LoVo (cell line): ENCODE measurements around the gene PKN2.

Experiments
- DNase-seq: peaks from one replicate; pipeline ENCODE4 v3.0.0-alpha.2; 2016; ENCODE audit warnings: low spot score

Gene PKN2

DNA sequence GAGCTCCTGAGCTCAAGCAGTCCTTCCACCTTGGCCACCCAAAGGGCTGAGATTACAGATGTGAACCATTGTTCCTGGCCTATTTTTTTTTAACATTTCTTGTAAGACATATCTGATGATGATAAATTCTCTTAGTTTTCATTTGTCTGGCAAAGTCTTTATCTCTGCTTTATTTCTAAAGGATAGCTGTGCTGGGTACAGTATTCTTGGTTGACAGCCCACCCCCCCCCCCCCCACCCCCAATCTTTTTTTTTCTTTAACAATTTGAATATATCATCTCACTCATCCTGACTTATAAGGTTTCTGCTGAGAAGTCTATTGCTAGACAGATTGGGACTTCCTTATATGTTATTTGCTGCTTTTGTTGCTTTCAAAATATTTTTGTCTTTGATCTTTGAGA lies 51.3 kb downstream of the PKN2 start:
- no peak for DNase-seq

DNA sequence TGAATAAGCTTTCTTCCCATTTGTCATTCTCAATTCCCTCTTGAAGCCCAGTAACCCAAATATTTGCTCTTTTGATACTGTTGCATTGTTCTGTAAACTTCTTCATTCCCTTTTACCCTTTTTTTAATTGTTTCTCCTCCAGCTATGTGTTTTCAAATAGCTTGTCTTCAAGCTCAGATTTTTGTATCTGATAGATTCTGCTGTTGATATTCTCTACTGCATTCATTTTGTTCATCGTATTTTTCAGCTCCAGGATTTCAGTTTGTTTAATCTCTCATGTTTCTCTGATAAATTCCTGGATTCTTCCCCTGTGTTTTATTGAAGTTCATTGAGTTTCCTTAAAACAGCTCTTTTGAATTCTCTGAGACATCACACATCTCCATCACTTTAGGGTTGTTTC lies 51.8 kb downstream of the PKN2 start:
- DNase-seq: no peak

DNA sequence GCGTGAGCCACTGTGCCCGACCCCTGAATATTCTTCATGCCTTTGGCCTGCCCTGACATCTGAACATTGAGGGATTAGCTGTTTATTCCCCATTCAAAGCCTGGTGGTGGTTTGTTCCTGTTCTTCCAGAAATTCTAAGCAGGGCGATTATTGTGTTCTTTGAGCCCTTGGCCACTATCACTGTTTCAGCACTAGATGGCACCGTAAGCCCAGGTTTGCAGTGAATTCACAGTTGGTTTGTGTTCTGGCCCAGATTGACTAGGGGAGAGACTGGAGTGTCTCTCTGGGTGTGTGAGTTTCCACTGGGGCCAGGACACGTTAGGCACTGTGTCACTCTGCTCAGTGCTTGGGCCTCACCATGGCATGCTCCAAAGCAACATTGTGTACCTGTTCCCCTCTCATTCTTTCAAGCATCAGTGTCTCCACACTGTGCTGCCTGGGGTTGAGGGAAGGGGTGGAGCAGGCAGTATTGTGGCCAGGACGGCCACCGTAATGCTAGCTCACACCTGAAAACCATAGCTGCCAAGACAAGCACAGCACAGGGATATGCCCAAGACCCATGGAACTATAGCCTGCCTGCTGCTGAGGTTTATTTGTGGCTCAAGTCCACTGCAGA lies 52.7 kb downstream of the PKN2 start:
- peak; percentile 35 for DNase-seq

DNA sequence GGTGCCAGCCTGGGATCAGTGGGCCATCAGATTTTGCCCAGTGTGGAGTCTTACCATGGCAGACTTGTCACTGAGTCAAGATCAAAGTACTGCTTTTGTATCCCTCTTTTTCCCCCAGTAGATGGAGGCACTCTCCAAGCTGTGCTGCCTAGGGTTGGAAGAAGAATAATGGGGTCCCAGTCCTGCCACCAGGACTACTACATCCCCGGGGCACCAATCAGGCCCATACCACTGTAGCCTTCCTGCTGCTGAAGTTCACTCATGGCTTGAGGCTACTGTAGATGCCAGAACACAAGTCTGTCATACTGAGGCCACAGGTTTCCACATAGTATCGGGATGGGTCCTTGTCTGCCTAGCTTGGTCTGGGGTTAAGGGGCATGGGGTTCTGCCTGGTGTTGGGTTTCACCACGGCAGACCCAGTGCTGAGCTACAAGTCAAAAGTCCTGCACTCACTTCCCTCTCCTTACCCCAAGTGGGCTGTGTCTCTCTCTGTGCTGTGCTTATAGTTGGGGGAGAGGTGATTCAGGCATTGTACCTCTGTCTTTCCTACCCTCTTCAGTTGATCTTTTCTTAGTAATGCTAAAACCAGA lies 53.4 kb downstream of the PKN2 start:
- no peak for DNase-seq

DNA sequence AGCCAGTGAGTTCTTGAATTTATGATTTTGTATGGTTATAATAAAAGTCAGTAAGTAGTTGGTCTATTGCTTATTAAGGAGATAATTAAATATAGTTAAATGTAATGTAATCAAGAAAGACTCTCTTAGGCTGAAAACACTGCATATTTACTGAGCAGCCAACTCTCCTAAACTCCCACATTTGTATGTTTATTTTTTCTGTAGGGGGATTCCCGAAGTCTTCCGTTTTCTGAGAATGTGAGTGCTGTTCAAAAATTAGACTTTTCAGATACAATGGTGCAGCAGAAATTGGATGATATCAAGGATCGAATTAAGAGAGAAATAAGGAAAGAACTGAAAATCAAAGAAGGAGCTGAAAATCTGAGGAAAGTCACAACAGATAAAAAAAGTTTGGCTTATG lies 56.7 kb downstream of the PKN2 start:
- DNase-seq: no peak

DNA sequence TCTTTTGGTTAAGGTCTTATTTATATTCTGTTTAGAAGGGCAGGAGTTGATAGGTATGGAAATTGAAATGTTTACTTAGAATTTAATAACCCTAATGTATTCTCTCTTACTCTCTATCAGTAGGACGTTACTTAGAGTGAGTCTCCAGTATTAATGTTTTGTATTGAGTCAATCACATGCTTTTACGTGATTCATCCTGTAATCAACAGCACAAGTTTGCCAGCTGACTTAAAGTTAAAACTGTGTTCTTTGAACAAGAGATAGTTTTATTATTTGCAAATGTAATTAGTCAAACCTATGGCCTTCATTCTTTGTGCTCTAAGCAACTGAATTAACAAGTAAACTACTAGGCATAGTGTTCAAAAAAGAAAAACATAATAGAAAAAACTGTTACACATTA lies 57.3 kb downstream of the PKN2 start:
- no peak for DNase-seq

DNA sequence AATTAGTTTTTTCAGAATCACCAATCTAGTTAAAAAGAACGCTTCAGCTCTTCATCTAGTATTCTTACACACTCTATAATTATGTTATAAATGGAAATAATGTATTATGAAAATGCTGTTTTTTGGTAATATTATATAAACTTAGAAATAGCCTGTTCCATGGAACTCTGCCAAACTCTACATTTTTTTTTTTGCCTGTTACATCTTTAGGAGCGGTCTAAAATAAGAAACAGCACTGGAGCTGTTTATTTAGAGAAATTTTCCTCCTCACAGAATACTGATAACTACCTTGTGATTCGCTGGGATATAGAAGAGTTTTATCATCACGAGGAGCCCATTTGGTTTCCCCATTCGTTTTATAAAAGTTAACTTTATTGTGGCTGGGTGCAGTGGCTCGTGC lies 58.5 kb downstream of the PKN2 start:
- no peak for DNase-seq

DNA sequence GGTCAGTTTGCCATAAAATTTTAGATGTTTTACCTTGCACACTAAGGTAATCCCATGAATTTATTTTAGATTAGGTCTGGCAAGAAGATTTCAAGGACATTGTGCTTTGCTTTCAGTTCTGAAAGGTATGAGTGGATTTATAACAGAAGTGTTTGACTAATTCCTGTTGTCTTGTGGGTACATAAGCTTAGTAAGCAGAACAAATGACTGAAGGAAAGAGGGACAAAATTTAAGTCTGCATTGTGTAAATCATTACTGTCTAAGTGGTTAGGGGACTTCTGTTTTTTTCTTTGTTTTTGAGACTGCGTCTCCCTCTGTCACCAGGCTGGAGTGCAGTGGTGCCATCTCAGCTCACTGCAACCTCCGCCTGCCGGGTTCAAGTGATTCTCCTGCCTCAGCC lies 60.1 kb downstream of the PKN2 start:
- no peak for DNase-seq

DNA sequence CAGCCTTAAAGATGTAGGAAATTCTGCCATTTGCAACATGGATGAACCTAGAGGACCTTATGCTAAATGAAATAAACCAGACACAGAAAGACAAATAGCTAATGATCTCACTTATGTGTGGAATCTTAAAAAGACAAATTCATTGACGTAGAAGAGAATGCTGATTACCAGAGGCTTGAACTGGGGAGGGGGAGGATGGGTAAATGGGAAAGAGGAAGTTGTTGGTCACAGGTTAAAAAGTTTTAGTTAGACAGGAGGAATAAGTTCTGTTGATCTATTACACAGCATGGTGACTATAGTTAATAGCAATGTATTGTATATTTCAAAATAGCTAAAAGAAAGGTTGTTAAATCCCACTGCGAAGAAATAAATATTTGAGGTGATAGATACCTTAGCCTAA lies 62.8 kb downstream of the PKN2 start:
- DNase-seq: no peak

DNA sequence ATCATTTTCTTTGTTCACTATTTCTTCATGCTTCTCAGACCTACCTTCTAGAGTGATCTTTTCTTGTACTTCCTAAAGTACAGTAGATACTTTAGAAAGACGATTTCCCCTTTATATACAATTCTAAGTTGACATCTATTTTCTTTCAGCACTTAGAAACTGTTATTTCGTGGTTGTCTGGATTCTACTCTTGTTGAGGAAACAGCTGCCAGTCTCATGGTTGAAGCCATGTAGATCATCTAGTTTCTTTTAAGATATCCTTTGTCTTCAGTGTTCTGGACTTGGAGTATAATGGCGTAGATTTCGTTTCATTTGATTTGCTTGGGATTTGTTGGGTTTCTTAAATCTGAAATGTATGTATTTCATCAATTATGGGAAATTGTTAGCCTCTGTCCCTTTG lies 67.6 kb downstream of the PKN2 start:
- DNase-seq: no peak

DNA sequence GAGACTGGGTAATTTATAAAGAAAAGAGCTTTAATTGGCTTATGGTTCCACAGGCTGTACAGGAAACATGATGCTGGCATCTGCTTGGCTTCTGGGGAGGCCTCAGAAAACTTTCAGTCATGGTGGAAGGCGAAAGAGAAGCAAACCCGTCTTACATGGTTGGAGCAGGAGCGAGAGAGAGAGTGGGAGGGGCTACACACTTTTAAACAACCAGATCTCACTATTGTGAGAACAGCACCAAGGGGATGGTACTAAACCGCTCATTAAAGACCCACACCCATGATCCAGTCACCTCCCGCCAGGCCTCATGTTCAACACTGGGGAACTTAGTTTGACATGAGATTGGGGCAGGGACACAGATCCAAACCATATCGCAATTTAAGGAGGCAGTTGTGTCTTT lies 69.4 kb downstream of the PKN2 start:
- DNase-seq: no peak

DNA sequence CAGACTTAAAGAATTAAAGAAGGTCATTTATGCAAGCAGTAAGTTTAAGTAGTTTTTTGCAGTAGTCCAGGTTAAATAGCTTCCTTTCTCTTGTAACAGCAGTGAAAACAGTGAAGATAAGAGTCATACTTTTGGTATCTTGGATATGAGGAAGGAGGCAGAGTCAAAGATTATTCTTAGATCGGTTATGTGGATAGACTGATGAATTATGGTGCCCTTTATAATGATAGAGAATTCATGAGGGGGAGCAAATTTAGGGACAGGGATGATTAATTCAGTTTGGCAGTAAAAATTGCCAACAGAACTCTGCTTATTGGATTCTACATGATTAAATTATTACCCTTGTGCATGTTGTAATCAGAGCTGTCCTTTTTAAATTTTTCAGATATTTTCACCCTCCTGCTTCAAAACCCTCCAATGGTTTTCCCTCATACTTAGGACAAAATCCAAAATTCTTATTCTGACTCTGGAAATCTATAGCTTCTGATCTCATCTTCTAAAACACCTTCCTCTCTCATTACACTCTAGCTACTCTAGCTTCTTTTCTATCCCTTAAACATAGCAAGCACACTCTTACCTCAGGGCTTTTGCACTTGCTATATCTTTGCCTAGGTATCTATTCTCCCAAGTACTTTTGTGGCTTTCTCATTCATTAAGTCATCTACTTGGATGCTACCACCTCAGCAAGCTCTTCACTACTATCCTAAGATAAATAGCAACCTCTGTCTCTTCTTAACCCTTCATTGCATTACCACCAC lies 79.8 kb downstream of the PKN2 start:
- peak; percentile 33 for DNase-seq

DNA sequence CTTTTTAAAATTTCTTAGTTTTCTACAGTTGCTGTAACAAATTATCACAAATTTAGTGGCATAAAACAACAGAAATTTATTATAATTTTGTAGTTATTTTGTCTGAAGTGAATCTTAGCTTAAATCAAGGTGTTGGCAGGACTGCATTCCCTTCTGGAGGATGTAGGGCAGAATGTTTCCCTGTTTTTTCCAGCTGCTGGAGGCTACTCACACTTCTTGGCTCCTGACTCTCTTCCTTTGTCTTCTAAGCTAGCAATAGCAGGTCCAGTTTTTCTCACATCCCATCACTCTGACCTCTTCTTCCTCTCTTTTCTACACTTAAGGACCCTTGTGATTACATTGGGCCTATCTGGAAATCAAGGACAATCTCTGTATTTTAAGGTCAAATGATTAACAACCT lies 84.1 kb downstream of the PKN2 start:
- DNase-seq: no peak

DNA sequence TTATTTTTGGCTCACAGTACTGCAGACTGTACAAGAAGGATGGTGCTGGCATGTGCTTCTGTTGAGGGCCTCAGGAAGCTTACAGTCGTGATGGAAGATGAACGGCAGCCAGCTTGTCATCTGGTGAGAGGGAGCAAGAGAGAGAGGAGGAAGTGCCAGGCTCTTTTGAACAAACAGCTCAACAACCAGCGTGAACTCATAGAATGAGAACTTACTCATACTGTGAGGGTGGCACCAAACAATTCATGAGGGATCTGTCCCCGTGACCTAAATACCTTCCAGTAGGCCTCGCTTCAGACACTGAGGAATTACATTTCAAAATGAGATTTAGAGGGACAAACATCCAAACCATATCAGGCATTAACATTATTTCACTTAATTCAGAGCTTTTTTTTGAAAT lies 84.7 kb downstream of the PKN2 start:
- no peak for DNase-seq

DNA sequence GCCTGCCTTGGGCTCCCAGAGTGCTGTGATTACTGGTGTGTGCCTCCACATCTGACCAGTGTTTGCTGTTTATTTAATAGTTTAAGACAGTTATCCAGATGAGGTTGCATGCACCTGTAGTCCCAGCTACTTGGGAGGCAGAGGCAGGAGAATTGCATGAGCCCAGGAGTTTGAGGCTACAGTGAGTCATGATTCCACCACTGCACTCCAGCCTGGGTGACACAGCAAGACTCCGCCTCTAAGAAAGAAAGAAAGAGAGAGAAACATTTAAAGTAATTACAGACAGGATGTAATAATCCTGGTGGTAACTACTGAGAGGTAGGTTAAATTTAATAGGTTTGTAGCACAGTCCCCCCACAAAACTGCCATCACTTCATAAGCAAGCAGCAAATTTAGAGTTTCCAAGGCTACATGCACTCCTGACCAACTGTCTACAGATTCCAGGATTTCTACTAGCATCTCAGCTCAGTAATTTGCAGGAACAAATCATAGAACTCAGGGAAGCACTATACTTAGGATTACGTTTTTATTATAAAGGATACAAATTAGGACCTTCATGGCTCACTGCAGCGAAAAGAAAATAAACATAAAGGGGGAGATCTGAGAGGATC lies 89.6 kb downstream of the PKN2 start:
- DNase-seq: peak; percentile 70

DNA sequence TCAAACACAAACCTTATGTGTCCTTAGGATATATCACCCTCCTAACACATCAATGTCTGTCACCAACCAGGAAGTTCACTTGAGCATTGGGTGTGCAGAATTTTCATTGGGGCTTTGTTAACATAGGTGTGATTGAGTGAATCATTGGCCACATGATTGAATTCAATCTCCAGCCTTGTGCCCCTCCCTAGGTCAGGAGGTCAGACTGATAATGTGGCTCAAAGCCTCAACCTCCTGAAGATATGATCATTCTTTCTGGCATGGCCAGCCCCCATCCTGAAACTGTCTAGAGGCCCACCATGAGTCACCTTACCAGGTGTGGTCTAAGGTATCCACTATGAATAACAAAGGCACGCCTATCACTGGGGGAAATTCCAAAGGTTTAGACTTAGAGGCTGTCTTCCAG lies 90.1 kb downstream of the PKN2 start:
- peak; percentile 94 for DNase-seq

DNA sequence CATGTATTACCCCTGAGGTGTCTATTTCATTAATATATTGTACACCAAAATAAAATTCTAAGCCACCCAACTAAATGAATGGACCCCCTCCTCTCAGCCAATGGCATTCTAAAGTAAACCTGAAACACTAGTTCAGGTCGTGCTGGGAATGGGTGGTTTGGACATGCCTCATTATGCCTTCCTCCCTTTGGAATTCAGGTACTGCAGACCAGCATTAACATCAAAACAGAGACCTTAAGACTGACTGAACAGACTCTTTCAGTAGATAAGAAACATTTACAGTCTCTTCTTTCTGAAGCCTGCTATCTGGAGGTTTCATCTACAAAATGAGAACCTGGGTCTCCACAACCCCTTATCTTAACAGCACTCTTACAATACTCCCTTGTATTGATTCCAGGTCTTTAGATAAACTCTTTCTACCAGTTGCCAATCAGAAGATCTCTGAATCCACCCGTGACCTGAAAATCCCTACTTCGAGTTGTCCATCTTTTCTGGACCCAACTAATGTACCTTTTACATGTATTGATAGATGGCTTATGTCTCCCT lies 93.6 kb downstream of the PKN2 start:
- no peak for DNase-seq

DNA sequence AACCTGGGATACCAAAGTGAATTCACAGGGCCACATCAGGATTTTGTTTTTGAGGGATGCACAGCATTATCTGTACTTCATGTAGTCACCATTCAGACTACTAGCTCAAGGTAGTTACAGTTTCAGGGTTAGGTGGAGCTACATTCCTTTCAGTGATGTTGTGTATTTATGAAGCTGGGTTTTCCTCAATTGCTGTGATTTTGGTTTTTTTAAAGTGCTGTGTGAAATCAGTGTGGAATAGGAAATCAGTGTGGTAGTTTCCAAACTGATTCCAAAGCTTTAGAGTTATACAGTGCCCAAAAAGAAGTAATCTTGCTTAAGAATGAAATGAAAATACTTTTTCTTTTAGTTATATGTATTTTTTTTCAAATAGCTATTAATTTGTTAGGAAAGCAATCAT lies 95.8 kb downstream of the PKN2 start:
- no peak for DNase-seq

DNA sequence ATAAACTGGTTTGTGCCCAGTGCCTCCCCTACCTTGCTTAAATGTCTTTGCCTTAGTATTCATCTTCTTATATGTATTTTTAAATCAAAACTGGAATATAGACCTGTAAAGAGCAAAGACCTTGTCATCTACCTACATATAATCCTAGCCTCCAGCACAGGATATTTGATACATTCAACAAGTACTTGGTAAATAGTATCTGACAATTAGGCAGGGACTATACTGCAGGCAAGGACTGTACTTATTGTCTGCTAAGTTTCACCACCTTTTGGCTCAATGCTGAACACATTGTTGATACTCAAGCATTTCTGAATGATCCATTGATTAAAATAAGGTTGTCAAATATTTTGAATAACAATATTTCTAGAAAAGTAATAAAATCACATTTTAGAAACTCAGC lies 96.4 kb downstream of the PKN2 start:
- DNase-seq: no peak

DNA sequence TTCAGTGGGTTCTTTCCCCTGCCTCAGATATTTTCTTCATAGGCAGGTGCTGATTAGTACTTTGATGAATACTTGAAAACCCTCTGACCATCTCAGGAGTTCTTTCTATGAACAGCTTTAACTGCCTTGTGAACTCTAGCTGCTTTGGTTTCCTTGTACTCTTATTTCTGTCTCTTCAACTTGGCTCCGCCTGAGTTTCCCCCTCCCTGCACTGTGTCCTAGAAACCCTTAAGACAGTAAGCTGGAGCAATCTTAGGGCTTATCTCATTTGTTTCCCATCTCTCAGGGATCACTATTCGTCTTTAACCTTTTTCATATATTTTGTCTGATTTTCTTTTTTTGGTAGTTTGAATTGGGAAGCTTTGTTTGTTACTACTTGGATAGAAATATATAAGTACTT lies 99.1 kb downstream of the PKN2 start:
- DNase-seq: no peak

DNA sequence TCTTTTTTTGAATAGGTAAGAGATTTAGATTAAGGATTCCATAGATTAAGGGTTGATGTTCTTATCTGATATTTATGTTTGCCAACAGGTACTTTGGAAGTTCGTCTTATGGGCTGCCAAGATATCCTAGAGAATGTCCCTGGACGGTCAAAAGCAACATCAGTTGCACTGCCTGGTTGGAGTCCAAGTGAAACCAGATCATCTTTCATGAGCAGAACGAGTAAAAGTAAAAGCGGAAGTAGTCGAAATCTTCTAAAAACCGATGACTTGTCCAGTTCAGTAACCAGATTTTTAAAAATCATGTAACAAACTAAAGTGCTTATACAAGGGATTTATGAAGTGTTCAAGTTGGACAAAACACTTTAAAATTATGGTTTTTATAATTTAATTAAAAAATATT lies 100.5 kb downstream of the PKN2 start:
- no peak for DNase-seq

DNA sequence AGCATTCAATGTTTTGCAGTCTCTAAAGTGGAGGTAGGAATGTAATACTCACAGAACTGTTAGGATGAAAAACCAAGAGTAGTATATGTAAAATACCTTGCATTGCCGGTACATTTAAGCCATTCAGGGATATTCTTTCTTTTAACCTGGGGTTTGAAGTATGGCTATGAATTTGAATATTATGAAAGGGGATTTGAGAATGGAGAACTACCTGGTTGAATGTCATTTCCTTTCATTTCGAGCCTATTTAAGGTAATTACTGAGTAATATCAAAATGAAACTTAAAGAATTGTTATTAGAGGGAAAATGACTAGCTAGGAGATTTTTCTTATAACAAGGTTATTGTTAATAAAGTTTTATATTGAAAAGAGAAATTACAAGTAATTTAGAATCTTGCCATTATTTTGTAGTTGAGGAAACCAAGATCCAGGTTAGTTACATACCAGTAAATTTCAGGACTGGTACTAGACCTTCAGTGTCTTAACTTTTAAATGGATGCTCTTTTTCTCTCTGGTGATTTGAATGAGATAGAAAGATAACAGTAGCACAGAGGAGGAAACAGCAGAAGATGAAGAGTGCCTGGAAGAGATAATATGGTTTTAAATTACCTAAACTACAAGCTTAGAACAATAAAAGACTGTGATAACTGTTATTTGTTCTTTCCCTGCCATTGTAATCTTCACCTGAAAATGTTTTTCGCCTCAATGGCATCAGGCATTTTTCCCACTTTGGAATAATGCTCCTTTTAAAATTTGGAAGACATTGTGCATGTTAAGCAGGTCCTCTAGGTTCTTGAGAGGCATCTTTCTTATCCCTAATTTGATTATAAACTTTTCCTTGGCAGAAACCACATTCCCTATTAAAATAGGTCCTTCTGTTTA lies 103.2 kb downstream of the PKN2 start:
- DNase-seq: no peak
